NOMO-1 treated with dmso at 0.1 percent for 144 hours (cell line): Measurements from ENCODE around the gene ITIH2.
"Not testable (repeated sequence)": the region's sequence is repeated elsewhere in the genome, so short reads cannot be mapped to it uniquely, and the experiment has no call there.

Experiments used
- DNase-seq: peaks from one replicate; lab custom pipeline; 2025; ENCODE audit not compliant: unreplicated experiment; lab: John Stamatoyannopoulos, UW

Gene ITIH2, protein sequence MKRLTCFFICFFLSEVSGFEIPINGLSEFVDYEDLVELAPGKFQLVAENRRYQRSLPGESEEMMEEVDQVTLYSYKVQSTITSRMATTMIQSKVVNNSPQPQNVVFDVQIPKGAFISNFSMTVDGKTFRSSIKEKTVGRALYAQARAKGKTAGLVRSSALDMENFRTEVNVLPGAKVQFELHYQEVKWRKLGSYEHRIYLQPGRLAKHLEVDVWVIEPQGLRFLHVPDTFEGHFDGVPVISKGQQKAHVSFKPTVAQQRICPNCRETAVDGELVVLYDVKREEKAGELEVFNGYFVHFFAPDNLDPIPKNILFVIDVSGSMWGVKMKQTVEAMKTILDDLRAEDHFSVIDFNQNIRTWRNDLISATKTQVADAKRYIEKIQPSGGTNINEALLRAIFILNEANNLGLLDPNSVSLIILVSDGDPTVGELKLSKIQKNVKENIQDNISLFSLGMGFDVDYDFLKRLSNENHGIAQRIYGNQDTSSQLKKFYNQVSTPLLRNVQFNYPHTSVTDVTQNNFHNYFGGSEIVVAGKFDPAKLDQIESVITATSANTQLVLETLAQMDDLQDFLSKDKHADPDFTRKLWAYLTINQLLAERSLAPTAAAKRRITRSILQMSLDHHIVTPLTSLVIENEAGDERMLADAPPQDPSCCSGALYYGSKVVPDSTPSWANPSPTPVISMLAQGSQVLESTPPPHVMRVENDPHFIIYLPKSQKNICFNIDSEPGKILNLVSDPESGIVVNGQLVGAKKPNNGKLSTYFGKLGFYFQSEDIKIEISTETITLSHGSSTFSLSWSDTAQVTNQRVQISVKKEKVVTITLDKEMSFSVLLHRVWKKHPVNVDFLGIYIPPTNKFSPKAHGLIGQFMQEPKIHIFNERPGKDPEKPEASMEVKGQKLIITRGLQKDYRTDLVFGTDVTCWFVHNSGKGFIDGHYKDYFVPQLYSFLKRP

DNA sequence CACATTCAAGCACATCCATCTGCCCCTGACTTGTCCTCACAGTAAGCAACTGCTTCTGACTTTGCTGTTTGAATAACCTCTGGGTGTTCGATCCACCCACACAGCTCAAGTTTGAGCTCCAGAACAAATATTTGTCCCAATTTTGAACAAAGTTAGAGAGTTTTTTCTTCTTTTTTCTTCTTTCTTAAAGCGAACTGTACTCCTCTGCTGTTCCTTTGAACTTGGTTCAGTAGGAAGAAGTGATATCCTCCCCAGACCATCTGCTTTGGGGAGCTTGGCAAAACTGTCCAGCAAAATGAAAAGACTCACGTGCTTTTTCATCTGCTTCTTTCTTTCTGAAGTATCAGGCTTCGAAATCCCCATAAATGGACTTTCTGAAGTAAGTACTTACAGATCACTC, at the start of gene ITIH2:
Gene ITIH2 (plus strand): TSS at position 177 of the 400 bp plus-strand sequence. CDS start 119 bp downstream, at position 296.
- no peak for DNase-seq

DNA sequence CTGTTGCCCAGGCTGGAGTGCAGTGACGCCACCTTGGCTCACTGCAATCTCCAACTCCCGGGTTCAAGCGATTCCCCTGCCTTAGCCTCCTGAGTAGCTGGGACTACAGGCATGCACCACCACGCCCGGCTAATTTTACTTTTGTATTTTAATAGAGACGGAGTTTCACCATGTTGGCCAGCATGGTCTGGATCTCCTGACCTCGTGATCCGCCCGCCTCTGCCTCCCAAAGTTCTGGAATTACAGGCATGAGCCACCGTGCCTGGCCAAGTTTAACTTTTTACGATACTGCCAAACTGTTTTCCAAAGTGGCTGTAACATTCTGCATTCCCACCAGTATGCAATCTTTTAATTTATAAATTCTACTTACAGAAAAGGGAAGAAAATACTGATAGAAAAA, 46.0 kb upstream of the ITIH2 start:
- DNase-seq = not testable (repeated sequence)

DNA sequence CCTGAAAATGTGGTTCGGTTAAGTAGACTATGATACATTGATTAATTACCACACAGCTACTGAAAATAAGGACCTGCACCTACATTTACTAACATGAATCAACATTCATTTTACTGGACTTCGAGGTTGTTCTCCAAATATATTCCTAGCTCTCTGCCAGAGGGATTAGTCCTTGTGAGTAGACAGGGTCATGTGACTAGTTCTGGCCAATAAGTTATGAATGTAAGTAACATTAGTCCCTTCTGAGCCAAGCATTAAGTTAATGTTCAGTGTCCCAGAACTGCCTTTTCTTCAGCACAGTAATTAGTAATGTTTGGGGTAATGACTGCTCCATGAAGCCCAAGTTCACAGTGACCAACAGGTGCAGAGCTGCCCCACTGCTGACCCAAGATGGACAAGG, 45.6 kb upstream of the ITIH2 start:
- DNase-seq = no peak

DNA sequence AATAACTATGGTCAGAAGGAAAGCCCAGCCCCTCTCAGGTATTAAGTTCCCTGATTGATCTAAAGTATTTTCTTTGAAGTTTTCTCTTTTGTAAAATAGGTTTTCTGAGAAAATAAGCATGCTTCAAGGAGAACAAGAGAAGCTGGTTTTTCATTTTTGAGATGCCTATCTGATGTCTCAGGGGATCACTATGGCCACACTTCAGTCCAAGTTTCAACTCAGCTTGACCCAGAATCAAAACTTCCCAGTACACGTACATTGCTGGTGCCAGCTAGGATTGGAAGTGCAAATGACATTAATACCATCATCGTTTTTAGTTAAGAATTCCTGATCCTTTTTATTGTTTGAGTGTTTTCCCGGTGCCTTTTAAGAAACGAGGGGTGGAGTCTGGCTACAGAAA, 43.6 kb upstream of the ITIH2 start:
- no peak for DNase-seq

DNA sequence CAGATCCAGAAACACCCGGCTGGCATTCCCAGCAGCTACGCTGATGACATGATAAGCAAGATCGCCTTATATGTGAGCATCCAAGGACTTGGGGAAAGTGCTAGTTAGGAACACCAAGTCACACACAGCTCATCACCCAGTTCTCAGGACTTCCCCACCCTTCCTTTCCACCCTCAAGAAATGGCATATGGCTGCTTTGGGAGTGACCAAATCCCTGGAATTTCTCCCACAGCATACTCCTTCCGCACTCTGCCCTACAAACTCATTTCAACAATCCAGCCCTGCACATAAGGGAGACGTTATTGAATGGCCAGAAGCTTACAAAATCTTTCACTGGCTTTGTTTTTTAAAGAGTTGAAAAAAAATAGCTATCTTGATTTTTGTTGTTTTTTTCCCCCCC, 40.6 kb upstream of the ITIH2 start:
- DNase-seq = no peak

DNA sequence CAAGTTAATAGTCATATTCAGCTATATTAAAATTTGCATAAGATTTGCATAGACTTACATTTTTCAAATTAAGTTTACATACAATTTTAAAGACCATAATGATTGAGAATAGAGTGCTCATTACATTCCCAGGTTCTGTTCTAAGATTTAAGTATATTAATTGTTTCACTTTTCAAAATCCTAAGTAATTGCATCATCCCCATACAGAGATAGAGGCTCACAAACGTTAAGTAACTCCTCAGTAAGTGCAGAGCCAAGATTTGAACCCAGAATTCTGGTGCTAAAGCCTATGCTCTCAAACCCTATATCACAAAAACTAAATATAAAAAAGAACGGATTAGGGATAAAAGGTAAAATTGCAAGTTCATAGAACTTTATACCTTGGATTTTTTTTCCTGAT, 38.4 kb upstream of the ITIH2 start:
- DNase-seq = no peak

DNA sequence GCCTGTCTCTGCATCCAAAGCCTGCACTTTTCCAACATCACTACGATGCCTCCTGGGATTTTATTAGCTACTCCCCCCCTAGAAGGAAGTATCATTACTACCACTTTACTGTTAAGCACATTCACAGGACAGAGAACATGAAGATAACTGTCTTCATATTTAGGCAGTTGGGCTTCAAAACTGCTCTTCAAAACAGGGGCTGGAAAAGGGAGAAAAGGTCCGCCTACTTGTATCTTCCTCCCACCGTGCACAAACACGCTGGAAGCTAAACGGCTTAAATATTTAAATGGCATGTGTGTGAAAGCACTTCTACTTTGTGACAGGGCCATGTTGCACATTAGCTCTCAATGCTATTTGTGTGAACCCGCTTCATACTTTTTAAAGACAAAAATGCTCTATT, 37.3 kb upstream of the ITIH2 start:
- no peak for DNase-seq

DNA sequence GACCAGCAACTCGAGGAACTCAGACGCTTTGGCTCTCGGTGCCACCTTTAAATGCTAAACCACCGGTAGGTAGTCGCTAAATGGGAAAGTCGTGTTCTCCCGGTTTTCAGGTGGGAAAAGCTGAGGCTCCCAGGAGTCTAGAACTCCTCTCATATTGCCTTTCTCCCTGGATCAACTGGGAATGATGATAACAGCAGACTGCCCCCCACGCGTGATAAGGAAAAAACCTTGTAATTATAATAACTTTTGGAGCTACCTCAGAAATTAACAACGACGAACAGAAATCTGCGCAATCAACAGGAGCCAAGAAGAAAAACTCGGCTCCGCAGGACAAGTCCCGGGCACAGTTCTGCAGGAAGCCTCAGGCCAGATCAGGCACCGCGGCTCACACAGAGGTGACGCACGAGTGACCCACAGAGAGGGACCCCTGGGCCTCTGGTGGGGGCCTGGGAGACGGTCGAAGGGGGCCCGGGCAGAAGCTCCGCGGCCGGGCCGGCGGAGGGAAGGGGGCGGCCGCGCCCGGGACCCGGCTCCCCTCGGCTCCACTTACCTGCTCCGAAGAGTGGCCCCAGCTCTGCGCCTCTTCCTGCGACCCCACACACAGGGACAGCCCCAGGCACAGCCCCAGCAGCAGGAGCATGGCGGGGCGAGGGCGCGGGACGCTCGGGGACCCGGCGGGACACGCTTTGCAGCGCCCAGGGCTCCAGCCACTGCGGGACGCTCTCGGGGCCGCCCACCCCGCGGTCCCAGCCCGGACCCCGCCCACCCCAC, 36.7 kb upstream of the ITIH2 start, which contains the start of gene ITIH5:
Gene ITIH5 (minus strand): TSS at position 714 of the 771 bp plus-strand sequence. CDS start 74 bp downstream, at position 640.
- DNase-seq = no peak

DNA sequence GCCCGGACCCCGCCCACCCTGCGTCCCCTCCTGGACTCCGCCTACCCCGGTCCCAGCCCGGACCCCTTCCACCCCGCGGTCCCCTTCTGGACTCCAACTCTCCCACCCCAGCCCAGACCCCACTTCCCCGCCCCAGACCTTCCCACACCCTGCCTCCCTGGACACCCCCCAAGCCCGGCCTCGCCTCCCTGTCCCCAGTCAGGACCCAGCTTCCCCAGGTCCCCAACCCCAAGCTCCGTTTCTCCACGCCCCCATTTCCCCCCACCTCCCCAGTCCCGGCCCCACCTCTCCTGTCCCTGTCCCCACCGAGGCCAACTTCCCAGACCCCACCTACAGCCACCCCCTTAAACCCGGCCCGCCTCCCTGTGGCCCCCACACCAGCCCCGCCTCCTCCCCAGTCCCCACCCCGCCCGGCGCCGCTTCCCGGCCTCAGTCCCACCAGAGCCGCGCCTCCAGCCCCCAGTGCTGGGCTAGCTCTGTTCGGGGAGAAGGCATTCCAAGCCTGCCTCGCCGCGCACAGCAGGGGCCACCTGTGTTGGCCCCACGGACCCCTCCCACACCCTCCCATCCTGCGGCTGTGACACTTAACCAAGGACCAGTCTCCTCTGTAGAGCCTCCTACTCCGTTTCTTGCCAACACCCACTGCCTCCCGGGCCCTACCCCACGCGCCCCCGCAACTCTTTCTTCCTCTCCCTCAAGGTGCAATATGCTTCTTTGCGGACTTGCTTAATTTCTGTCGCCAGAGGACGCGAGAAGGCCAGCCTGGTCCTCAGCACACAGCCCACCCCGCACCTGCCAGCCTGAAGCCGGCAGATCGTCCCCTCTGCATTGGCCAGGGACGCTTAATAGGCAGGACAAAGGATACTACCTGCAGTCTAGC, 35.6 kb upstream of the ITIH2 start:
- DNase-seq = no peak

DNA sequence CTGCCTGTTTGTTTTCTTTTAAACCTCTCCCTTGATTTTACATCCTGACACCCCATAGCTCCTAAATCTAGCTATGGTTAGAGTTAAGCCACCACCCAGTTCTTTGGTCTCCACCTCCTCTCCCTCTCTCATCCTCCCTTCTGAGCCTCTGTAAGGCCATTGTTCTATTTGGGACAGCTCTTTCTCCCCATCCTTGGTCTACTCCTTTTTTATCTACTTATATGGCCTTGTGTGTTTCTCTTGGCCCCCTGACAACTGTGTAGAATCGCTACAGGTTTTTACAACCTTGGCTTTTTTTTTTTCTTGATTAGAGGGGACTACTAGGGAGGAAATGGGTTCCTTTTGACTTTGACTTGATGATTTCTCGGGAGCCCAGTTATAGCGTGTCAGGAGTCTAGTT, 33.0 kb upstream of the ITIH2 start:
- DNase-seq = no peak

DNA sequence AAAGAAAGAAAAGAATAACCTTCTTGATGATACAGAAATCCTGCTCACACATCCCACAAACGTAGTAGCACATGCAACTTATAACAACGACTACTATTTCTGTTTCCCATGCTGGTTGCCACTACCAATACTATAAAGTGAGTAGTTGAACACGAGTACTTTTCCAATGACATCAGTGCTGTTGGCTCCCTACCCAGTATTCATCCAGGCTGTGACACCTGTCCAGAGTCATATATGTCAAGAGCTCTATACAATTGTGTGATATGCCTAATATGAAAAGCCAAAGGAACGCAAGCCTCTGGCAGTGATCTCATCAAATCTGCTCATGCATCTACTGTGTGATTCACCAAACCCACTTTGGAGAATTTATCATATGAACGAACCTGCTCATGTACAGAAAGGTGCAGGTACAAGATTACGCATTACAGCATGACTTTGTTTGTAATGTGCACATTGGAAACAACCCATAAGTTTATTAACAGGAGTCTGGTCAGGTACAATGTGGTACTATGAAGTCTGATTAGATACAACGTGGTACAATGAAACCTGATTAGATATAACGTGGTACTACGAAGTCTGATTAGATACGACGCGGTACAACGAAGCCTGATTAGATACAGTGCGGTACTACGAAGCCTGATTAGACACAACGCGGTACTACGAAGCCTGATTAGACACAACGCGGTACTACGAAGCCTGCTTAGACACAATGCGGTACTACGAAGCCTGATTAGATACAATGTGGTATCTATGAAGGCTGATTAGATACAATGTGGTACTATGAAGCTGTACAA, 30.6 kb upstream of the ITIH2 start:
- no peak for DNase-seq

DNA sequence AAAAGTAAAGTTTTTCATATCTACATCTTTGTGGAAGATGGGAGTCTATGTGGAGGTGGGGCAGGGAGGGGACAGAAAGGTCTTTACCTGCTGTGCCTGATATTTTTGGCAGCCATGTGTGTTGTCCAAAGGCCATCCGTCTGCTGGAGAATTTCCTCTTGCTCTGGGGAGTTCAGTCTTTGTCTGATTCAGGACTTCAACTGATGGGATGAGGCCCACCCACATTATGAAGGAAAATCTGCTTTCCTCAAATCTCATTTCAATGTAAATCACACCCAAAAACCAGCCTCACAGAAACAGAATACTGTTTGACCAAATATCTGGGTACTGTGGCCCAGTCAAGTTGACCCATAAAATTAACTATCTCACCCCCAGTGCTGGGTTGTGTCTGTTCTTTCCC, 23.9 kb upstream of the ITIH2 start:
- DNase-seq = no peak

DNA sequence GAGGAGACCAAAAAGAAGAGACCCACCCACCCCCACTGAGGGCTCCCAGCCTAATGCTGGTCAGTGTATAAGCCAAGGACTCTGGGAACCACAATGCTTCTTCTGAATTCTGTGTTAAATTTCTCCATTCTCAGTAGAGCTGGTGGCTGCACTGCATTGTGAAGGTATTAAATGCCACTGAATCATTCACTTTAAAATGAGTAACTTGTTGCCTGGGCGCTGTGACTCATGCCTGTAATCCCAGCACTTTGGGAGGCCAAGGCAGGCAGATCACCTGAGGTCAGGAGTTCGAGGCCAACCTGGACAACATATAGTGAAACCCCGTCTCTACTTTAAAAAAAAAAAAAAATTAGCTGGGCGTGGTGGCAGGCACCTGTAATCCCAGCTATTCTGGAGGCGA, 23.0 kb upstream of the ITIH2 start:
- DNase-seq = not testable (repeated sequence)

DNA sequence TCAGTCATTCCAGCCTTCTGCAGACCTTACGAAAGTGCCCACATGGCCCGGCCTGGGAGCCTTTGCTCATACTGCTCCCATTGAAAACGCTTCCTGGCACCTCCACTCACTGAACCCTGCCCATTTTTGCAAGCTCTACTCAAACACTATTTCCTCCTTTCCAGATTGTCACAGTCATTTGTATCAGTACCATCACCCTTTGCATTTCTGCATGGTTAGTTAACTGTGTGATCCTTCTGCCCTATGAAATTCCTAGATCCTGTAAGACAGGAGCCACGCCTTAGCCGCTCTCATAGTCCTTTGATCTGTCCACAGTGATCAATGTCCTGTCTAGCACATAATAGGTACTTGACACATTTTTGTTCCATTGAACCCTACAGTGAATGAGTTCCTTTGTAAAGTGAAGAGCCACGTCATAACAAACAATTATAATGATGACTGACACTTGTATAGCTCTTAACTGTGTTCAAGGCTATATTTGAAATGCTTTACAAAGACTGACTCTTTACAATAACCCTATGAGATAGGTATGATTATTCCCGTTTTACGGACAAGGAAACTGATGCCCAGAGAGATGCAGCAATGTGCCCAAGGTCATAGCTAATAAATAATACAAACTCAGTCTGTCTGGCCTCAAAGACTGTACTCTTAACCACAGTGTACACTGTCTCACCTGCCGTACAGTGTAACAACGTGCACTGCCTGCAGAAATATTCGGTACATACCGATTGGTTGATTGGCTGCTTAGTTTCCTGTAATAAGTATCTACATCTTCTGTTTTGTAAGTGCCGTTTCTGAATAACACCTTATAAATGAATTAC, 16.6 kb upstream of the ITIH2 start:
- DNase-seq = no peak

DNA sequence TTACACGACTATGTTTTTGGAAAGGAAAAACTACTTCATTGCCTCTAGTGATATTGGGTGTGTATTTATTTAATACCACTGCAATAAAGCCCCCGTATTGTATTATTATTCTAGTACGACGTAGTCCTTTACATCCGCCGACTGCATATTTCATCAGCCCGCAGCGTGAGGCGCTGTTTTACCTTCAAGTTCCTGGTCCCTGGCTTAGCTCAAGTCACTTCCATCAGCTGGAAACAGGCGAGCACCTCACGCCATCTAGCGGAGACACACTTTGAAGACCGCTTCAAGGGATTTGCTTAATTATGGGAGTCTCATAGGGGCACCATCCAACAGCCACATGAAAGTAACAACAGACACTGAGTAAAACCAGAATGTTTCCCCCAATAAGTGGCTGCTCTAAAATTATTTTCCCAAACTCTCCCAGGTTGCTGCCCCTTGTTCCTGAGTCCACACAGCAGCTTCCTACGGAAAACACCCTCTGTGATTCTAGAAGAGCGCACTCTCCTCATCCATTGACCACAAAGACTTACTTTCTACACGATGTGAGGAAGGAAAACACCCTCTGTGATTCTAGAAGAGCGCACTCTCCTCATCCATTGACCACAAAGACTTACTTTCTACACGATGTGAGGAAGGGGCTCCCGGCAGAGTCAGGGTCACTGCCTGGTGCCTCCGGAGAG, 15.7 kb upstream of the ITIH2 start:
- DNase-seq = peak; percentile 89

DNA sequence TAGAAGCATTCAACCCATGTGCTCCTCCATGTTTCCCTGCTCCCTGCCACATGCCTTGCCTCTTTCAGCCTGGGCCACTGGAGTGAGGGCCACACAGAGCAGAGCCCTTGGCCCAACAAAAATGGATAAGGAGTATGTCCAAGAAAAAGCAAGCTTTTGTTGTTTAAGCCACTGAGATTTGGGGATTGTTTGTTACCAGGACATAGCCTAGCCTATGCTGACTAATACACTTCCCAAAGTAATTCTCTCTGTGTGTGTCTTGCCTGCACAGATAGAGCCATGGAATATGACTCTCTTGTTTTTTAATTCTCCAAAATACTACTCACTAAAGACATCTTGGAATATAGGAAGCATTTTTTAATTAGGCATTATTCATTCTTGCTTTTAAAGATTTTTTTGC, 13.5 kb upstream of the ITIH2 start:
- no peak for DNase-seq

DNA sequence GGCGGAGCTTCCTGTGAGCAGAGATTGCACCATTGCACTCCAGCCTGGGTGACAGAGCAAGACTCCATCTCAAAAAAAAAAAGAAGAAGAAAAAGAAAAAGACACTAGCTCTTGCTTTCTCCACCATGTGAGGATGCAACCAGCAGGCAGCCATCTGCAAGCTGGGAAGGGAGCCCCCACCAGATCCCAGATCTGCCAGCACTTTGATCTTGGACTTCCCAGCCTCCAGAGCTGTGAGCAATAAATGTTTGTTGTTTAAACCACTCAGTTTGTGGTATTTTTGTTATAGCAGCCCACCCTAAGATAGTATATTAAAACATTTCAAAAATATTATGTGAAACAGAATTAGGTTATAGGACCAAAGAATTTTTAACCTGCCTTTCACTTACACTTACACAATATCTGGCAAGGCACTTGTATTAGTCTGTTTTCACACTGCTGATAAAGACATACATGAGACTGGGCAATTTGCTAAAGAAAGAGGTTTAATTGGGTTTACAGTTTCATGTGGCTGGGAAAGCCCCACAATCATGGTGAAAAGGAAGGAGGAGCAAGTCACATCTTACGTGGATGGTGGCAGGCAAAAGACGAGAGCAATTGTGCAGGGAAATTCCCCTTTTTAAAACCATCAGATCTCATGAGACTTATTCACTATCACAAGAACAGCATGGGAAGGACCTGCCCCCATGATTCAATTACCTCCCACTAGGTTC, 12.1 kb upstream of the ITIH2 start:
- DNase-seq = not testable (repeated sequence)
